ENCODE data around the gene TBC1D13. TPM values are rescaled to one million over a fixed set of nuclear protein-coding genes. Genes with fewer than 3 reads are reported as not detected.
"Not testable (repeated sequence)": the region's sequence is repeated elsewhere in the genome, so short reads cannot be mapped to it uniquely, and the experiment has no call there.

The TBC1D13 gene, protein sequence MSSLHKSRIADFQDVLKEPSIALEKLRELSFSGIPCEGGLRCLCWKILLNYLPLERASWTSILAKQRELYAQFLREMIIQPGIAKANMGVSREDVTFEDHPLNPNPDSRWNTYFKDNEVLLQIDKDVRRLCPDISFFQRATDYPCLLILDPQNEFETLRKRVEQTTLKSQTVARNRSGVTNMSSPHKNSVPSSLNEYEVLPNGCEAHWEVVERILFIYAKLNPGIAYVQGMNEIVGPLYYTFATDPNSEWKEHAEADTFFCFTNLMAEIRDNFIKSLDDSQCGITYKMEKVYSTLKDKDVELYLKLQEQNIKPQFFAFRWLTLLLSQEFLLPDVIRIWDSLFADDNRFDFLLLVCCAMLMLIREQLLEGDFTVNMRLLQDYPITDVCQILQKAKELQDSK
- 6.5 TPM for total RNA-seq

DNA sequence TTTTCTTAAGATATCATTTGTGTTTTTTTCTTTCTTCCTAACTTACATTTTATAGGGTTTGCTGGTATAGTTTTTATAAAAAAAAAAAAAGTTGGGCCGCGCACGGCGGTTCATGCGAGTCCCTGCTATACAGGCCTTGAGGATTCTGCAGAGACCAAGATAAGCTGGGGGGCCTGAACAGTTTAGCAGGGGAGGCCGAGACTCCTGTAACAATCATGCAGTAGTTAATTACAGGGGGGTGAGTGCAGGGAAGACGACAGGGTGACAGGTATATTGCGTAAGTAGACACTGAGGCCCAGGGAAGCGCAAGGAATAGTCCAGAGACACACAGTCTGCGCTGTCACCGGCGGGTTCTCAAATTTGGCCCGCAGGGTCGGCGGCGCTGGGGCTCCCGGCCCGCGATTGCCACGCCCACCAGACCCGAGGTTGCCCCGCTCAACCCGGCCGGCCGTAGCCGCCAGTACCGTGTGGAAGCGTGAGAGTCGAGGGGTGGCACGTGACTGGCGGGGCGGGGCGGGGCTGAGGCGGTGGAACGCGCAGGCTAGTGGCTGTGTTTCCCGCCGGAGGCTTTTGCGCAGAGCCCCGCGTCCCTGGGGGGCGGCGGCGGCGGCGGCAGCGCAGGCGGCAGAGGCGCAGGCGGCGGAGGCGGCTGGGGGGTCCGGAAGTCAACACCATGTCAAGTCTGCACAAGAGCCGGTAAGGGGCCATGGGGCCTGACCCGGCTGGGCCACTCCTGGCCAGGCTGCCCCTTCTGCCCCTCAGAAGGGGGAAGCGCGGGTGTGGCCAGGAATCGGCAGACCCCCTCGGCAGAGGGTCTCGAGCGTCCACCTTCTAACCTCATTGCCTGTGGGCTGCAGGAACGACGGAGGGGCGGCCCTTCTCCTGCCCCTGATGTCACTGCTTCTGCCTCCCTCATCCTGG is at the start of gene TBC1D13:
TSS of gene TBC1D13 (plus strand) at position 573 of the 921 bp plus-strand sequence. CDS start at position 674, 101 bp downstream.
- DNase-seq (ENCODE audit: low spot score in 2 of 2), result peak; percentile 95 to 97
- FAIRE-seq, result no peak

- DNase-seq (ENCODE audit: low spot score in 2 of 2) (no peak), FAIRE-seq (no peak)
Measured at GRCh38 chr9:128742401-128742800, 44.7 kb upstream of the TBC1D13 start.

DNA sequence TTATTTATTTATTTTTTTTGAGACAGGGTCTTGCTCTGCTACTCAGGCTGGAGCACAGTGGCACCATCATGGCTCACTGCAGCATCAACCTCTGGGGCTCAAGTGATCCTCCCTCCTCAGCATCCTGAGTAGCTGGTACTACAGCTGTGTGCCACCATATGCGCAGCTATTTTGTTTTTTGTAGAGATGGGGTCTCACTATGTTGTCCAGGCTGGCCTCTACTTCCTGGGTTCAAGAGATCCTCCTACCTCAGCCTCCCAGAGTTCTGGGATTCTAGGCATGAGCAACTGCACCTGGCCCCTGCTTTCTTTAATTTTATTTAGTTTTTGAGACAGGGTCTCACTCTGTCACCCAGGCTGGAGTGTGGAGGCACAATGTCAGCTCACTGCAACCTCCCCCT is 43.6 kb upstream of the TBC1D13 start:
- FAIRE-seq, result no peak
- DNase-seq (ENCODE audit: low spot score in 2 of 2), result no peak

- FAIRE-seq, result no peak
- no peak for DNase-seq (ENCODE audit: low spot score in 2 of 2)
Measured at GRCh38 chr9:128747241-128747640, 39.8 kb upstream of the TBC1D13 start.

GRCh38 chr9:128750926-128751595 is 36.0 kb upstream of the TBC1D13 start:
- FAIRE-seq (no peak), DNase-seq (ENCODE audit: low spot score in 2 of 2) (no peak)

GRCh38 chr9:128753627-128754026 is 33.4 kb upstream of the TBC1D13 start:
- FAIRE-seq, result no peak

GRCh38 chr9:128757602-128758001 is 29.5 kb upstream of the TBC1D13 start:
- DNase-seq (ENCODE audit: low spot score in 2 of 2) (no peak), FAIRE-seq (no peak)

More at GRCh38 chr9:128753627-128754026, 33.4 kb upstream of the TBC1D13 start:
- DNase-seq (ENCODE audit: low spot score in 2 of 2), result no peak

GRCh38 chr9:128762671-128763449 is 24.2 kb upstream of the TBC1D13 start:
- FAIRE-seq (no peak), DNase-seq (ENCODE audit: low spot score in 2 of 2) (no peak)

- DNase-seq (ENCODE audit: low spot score in 2 of 2), result no peak
- no peak for FAIRE-seq
Measured at GRCh38 chr9:128764361-128764760, 22.7 kb upstream of the TBC1D13 start.

GRCh38 chr9:128765499-128765898 is 21.6 kb upstream of the TBC1D13 start:
- no peak for DNase-seq (ENCODE audit: low spot score in 2 of 2)
- FAIRE-seq, result no peak

- FAIRE-seq, result no peak
- DNase-seq (ENCODE audit: low spot score in 2 of 2), result no peak
Measured at GRCh38 chr9:128768606-128769005, 18.4 kb upstream of the TBC1D13 start.

GRCh38 chr9:128770286-128771030 is 16.6 kb upstream of the TBC1D13 start:
- DNase-seq (ENCODE audit: low spot score in 2 of 2) (no peak), FAIRE-seq (no peak)

DNA sequence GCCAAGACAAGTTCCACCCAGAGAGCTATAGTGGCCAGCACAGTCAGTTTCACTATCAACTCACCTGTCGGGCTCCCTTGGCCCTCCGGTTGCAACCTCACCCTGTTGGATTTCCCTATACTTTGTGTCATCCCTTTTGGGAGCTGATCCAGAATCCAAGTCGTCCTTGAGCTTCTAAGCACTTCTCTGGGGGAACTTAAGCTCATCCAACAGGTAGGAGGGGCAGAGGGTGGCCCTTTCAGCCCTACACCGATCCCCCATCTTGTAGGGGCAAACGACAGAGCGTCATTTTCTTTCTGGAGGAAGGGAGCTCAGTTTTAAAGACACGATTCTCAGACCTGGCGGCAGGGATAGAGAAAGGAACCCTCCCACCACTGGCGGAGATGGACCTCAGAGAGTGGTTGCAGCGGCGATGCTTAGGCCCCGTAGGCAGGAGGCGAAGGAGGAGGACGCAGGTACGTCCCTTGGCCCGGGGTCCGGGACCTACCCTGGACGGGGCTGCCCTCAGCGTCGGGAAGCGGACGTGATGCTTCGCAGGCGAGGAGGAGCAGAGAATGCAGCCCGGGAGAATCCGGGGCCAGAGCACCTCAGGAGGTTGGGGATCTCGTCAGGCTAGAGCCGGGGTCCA is 15.8 kb upstream of the TBC1D13 start:
- no peak for DNase-seq (ENCODE audit: low spot score in 2 of 2)
- no peak for FAIRE-seq

DNA sequence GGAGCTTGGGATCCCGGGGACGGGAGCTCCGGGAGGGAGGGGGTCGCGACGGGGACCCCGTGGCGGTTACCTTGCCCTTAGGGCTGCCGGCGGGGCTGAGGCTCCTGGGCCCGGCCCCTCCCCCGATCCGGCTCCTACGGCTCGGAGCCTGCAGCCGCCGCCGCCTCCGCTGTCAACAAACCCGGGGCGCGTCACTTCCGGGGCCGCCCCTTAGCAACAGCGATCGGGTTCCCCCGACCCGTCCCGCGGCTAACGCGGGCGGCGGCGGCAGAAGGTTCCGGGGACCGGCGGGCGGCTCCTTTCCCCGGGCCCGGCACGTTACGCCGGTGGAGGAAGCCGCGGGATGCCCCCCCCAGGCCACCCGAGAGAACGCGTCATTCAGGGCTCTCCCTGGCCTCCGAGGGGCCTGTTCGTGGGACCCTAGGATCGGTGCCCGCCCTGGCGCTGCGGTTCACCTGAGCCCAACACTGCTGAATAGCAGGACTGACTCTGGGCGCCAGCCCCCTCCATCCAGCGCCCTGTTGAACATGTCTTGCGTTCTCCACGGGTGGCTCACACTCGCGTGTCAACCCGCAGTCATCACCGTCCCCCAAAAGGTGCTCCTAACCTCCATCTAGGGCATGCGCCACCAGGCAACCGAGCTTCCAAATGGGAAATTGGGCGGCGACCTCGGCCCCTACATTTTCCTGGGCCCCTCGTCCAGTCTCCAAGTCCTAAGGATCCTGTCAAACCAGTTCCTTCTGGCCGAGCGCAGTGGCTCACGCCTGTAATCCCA is 15.1 kb upstream of the TBC1D13 start, which contains the start of gene ZER1:
TSS of gene ZER1 (minus strand) at position 183 of the 775 bp plus-strand sequence. CDS start 16,362 bp downstream, outside the sequence.
- FAIRE-seq, result no peak

GRCh38 chr9:128773049-128773448 is 14.0 kb upstream of the TBC1D13 start:
- no peak for DNase-seq (ENCODE audit: low spot score in 2 of 2)
- no peak for FAIRE-seq

More for the DNA sequence above, 15.1 kb upstream of the TBC1D13 start, which contains the start of gene ZER1:
- DNase-seq (ENCODE audit: low spot score in 2 of 2), result peak; percentile 98 to 99

GRCh38 chr9:128774804-128775203 is 12.2 kb upstream of the TBC1D13 start:
- DNase-seq (ENCODE audit: low spot score in 2 of 2) (no peak), FAIRE-seq (no peak)

GRCh38 chr9:128780093-128780492 is 7.0 kb upstream of the TBC1D13 start:
- not testable (repeated sequence) for FAIRE-seq; DNase-seq (ENCODE audit: low spot score in 2 of 2)

Data from frontal cortex (tissue), 4 donors.